WTC11 (cell line): ENCODE data around the gene CXCL16.

Experiments used
- CBFB ChIP-seq: sonication (generic); formaldehyde crosslinking; IDR thresholded peaks from 2 replicates; pipeline ENCODE4 v1.8.1; 2022; ENCODE audit warnings: mild to moderate bottlenecking, low read depth, missing genetic modification reagents
- CREB1 ChIP-seq: sonication (generic); formaldehyde crosslinking; IDR thresholded peaks from 2 replicates; pipeline ENCODE4 v1.8.0; 2023; ENCODE audit warnings: mild to moderate bottlenecking, missing genetic modification reagents
- CTCF ChIP-seq: fragments of 200-600 bp; IDR thresholded peaks from 2 replicates; pipeline ENCODE4 v1.8.0; 2022; ENCODE audit warnings: antibody characterized with exemption
- FOXJ3 ChIP-seq: sonication (generic); formaldehyde crosslinking; IDR thresholded peaks from 2 replicates; pipeline ENCODE4 v1.9.0; 2021; ENCODE audit warnings: missing genetic modification reagents, mild to moderate bottlenecking, borderline replicate concordance
- IRF2 ChIP-seq: sonication (generic); formaldehyde crosslinking; IDR thresholded peaks from 2 replicates; pipeline ENCODE4 v1.8.0; 2022; ENCODE audit warnings: low read depth, missing genetic modification reagents, borderline replicate concordance
- MAX ChIP-seq: sonication (generic); formaldehyde crosslinking; IDR thresholded peaks from 2 replicates; pipeline ENCODE4 v1.8.0; 2022; ENCODE audit warnings: mild to moderate bottlenecking, missing genetic modification reagents
- NFE2L1 ChIP-seq: sonication (generic); formaldehyde crosslinking; IDR thresholded peaks from 2 replicates; pipeline ENCODE4 v1.8.1; 2023; ENCODE audit warnings: missing genetic modification reagents
- PRDM15 ChIP-seq: sonication (generic); formaldehyde crosslinking; IDR thresholded peaks from 2 replicates; pipeline ENCODE4 v1.8.0; 2022; ENCODE audit warnings: missing genetic modification reagents
- ZNF232 ChIP-seq: sonication (generic); formaldehyde crosslinking; IDR thresholded peaks from 2 replicates; pipeline ENCODE4 v1.8.0; 2022; ENCODE audit warnings: mild to moderate bottlenecking, missing genetic modification reagents
- ZNF423 ChIP-seq: fragments of 250-450 bp; sonication (Bioruptor Pico); IDR thresholded peaks from 2 replicates; pipeline ENCODE4 v2.1.2; 2022; ENCODE audit warnings: mild to moderate bottlenecking, moderate library complexity
- ZSCAN18 ChIP-seq: fragments of 250-450 bp; sonication (Bioruptor Pico); IDR thresholded peaks from 2 replicates; pipeline ENCODE4 v2.1.2; 2022; ENCODE audit warnings: mild to moderate bottlenecking, moderate library complexity
- TF ChIP-seq, protein P1 (sequence below): sonication (generic); formaldehyde crosslinking; IDR thresholded peaks from 2 replicates; pipeline ENCODE4 v1.8.1; 2023; ENCODE audit warnings: mild to moderate bottlenecking, missing genetic modification reagents
- TF ChIP-seq, protein P2 (sequence below): sonication (generic); formaldehyde crosslinking; IDR thresholded peaks from 2 replicates; pipeline ENCODE4 v1.8.1; 2023; ENCODE audit warnings: mild to moderate bottlenecking, missing genetic modification reagents, moderate library complexity

GRCh38 chr17:4728124-4728523 is 11.6 kb downstream of the CXCL16 start:
- TF ChIP-seq CTCF = no peak
- TF ChIP-seq, protein P1, sequence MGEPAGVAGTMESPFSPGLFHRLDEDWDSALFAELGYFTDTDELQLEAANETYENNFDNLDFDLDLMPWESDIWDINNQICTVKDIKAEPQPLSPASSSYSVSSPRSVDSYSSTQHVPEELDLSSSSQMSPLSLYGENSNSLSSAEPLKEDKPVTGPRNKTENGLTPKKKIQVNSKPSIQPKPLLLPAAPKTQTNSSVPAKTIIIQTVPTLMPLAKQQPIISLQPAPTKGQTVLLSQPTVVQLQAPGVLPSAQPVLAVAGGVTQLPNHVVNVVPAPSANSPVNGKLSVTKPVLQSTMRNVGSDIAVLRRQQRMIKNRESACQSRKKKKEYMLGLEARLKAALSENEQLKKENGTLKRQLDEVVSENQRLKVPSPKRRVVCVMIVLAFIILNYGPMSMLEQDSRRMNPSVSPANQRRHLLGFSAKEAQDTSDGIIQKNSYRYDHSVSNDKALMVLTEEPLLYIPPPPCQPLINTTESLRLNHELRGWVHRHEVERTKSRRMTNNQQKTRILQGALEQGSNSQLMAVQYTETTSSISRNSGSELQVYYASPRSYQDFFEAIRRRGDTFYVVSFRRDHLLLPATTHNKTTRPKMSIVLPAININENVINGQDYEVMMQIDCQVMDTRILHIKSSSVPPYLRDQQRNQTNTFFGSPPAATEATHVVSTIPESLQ (CRISPR knock-in tag) = no peak
- no peak for TF ChIP-seq PRDM15 (CRISPR knock-in tag)
- TF ChIP-seq IRF2 (CRISPR knock-in tag) = no peak
- no peak for TF ChIP-seq ZNF232 (CRISPR knock-in tag)
- TF ChIP-seq NFE2L1 (CRISPR knock-in tag) = no peak
- TF ChIP-seq CBFB (CRISPR knock-in tag) = no peak
- TF ChIP-seq MAX = no peak
- TF ChIP-seq ZNF423 (CRISPR knock-in tag) = no peak
- TF ChIP-seq FOXJ3 = no peak
- TF ChIP-seq, protein P2, sequence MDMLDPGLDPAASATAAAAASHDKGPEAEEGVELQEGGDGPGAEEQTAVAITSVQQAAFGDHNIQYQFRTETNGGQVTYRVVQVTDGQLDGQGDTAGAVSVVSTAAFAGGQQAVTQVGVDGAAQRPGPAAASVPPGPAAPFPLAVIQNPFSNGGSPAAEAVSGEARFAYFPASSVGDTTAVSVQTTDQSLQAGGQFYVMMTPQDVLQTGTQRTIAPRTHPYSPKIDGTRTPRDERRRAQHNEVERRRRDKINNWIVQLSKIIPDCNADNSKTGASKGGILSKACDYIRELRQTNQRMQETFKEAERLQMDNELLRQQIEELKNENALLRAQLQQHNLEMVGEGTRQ (CRISPR knock-in tag) = no peak
- no peak for TF ChIP-seq ZSCAN18
- TF ChIP-seq CREB1 (CRISPR knock-in tag) = no peak
